Fibroblast of villous mesenchyme (primary cell): ENCODE measurements around the gene RNF166. TPM values are rescaled to one million over a fixed set of nuclear protein-coding genes. Genes with fewer than 3 reads are reported as not detected.

Experiments
- DNase-seq: peaks from one replicate; pipeline ENCODE4 v3.0.0-alpha.2; 2010; ENCODE audit warnings: low read depth
- H3K4me3 ChIP-seq: 2 replicates; pipeline ENCODE4 v1.5.1; 2011; ENCODE audit warnings: low read depth, mild to moderate bottlenecking, low read length
- total RNA-seq: library from RNA; depleted of rRNA; stranded (reverse); fragments of >200 nt; gene quantifications from 2 replicates; pipeline ENCODE4 v1.2.3, GENCODE V29; 2012
- TF ChIP-seq, protein P1 (sequence below): IDR thresholded peaks from 2 replicates; pipeline ENCODE4 v1.5.1; 2012; ENCODE audit warnings: low read depth, mild to moderate bottlenecking, low read length; ENCODE audit not compliant: insufficient read depth

The RNF166 gene
- total RNA-seq, 1 donor, result 13.0 TPM

DNA sequence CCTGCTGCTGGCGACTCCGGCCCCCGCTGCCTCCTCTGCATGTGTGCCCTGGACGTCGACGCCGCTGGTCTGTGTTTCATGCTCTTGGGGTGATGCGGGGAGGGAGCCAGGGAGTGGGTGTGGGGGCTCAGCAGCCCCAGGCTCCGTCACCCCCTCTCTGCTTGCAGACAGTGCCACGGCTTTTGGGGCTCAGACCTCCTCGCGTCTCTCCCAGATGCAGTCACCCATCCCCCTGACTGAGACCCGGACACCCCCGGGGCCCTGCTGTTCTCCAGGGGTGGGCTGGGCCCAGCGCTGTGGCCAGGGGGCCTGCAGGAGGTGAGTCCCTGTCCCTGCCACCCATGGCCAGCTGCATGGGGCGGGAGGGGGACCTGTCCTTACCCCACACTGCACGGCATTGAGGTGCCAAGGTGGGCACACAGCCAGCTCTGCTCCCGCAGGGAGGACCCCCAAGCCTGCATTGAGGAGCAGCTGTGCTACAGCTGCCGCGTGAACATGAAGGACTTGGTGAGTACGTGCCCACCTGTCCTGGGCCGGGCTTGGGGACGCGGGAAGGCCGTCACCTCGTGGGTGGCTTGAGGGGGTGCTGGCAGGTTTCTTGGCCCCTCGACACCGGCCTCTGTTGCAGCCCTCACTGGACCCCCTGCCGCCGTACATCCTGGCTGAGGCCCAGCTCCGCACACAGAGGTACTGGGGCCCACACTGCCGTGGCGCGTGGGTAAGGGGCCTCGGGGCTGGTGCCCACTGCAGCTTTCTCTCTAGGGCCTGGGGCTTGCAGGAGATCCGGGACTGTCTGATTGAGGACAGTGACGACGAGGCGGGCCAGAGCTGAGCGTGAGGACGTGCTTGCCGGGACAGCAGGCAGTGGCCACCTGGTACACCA, 8.5 kb upstream of the RNF166 start:
- H3K4me3 ChIP-seq, result no peak overlapping the region
- DNase-seq, result no peak
- TF ChIP-seq, protein P1, sequence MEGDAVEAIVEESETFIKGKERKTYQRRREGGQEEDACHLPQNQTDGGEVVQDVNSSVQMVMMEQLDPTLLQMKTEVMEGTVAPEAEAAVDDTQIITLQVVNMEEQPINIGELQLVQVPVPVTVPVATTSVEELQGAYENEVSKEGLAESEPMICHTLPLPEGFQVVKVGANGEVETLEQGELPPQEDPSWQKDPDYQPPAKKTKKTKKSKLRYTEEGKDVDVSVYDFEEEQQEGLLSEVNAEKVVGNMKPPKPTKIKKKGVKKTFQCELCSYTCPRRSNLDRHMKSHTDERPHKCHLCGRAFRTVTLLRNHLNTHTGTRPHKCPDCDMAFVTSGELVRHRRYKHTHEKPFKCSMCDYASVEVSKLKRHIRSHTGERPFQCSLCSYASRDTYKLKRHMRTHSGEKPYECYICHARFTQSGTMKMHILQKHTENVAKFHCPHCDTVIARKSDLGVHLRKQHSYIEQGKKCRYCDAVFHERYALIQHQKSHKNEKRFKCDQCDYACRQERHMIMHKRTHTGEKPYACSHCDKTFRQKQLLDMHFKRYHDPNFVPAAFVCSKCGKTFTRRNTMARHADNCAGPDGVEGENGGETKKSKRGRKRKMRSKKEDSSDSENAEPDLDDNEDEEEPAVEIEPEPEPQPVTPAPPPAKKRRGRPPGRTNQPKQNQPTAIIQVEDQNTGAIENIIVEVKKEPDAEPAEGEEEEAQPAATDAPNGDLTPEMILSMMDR, result no peak

DNA sequence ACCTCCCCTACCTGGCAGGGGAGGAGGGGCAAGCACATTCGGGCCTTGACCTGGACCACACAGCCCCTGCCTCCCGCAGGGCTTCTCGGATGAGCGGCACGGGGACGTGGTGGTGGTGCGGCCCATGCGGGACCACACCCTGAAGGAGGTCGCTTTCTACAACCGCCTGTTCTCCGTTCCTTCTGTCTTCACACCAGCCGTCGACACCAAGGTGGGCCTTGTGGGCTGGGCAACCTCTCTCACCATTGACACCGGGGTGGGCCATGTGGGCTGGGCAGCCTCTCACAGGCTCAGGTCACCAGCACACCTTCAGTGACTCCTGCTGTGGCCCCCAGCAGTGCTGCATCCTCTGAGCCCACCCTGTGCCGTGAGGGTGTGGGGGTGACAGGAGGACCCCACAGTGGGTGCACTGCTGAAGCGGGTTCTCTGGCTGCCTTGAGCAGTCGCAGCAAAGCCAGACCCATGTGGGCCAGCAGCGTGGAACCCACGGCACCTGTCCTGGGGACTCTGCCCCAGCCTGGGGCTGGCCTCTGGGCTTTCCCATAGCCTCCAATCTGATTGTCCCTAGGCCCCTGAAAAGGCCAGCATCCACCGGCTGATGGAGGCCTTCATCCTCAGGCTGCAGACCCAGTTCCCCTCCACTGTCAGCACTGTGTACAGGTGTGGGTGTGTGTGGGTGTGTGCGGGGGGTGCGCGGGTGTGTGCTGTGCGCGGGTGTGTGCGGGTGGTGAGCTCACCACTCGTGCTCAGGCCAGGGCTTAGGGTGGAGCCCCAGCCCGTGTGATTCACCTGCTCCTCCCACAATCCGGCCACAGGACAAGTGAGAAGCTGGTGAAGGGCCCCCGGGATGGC, 7.6 kb upstream of the RNF166 start:
- TF ChIP-seq, protein P1, result no peak
- no peak for DNase-seq
- no peak overlapping the region for H3K4me3 ChIP-seq

DNA sequence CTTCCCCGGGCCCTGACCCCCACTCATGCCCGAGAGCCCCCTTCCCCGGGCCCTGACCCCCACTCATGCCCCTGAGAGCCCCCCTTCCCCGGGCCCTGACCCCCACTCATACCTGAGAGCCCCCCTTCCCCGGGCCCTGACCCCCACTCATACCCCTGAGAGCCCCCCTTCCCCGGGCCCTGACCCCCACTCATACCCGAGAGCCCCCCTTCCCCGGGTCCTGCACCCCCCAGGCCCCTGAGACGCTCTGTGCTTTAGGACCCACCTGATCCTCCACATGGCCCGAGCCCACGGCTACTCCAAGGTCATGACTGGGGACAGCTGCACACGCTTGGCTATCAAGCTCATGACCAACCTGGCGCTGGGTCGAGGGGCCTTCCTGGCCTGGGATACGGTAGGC, 6.8 kb upstream of the RNF166 start:
- no peak overlapping the region for H3K4me3 ChIP-seq
- TF ChIP-seq, protein P1, result no peak
- DNase-seq, result no peak

DNA sequence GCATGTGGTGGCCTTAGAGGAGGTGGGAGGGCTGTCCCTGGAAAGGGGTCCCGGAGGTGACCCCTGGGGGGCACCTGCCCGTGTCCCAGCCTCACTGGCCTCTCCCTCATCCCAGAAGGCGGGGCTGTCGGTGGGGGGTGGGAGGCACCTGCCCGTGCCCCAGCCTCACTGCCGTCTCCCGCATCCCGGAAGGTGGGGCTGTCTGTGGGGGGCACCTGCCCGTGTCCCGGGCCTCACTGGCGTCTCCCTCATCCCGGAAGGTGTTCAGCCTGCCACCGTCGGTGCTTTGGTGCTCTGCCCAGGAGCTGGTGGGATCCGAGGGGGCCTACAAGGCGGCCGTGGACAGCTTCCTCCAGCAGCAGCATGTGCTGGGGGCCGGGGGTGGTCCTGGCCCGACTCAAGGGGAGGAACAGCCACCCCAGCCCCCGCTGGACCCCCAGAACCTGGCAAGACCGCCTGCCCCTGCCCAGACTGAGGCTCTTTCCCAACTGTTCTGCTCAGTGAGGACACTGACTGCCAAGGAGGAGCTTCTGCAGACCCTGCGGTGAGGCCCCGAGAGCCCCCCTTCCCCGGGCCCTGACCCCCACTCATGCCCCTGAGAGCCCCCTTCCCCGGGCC, 6.3 kb upstream of the RNF166 start:
- TF ChIP-seq, protein P1, result no peak
- no peak for DNase-seq
- no peak overlapping the region for H3K4me3 ChIP-seq

DNA sequence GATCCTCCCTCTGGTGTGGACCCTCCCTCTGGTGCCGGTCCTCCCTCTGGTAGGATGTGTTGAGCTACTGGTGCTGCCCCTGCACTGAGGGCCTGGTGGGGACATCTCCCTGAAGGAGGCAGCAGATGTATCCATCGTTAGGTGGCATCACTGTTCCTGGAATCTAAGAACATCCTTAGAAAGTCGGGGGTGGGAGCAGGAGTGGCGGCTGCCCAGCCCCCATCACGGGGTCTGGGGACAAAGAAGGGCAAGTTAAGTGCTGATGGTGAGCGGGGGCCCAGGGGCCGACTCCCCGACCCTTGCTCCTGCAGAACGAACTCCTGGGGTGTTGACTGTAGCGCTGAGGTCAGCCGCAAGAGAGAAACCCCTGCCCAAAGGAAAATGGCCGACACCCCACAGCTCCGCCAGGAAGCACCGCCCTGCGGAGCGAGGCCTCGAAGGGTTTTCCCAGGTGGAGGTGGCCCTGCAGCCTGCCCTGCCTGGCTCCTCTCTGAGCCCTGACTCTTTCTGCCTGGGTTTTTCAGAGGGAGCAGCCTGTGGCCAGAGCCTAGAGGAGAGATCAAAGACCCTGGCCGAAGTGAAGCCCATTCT, 5.6 kb upstream of the RNF166 start:
- H3K4me3 ChIP-seq, result no peak overlapping the region
- no peak for DNase-seq
- TF ChIP-seq, protein P1, result no peak

DNA sequence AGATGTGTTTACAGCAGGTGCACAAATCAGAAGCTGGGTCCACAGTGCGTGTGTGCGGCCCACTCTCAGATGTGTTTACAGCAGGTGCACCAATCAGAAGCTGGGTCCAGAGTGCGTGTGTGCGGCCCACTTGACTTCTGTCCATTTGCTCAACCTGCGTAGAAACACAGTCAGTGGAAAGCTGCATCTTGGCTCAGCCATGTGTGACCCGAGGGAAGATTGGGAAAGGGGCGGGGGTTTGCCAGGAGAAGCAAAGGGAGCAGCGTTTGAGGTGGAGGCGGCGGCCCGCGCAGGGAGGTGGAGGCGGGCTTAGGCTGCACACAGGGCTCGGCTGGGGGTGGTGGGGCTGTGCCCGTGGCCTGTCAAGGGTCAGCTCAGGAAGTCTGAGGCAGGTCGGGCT, 4.3 kb upstream of the RNF166 start:
- TF ChIP-seq, protein P1, result no peak
- no peak overlapping the region for H3K4me3 ChIP-seq
- DNase-seq, result no peak
